ENCODE data around the gene MACROD2. TPM values are rescaled to one million over a fixed set of nuclear protein-coding genes. Genes with fewer than 3 reads are reported as not detected.

The MACROD2 gene
- total RNA-seq, 4 donors from 2014 or later: 1.8 to 4.8 (median 2.9) TPM

GRCh38 chr20:14745830-14746229 lies 750.5 kb downstream of the MACROD2 start:
- Histone ChIP-seq H3K4me3 (no peak overlapping the region), H3K9me3 (no peaks in the 10 kb centered on the region), H3K27me3 (no peaks in the 10 kb centered on the region), H3K27ac (no peak overlapping the region), H3K36me3 (no peaks in the 10 kb centered on the region), H3K4me1 (no peaks in the 10 kb centered on the region)
- intact Hi-C loops (cut with DNase I): no loop called here
- no peak for DNase-seq
- no peak for TF ChIP-seq CTCF (IDR thresholded peaks at IDR 0.05)
- TF ChIP-seq POLR2A (IDR thresholded peaks at IDR 0.05): no peak
- WGBS, 2 donors: 59 to 62% methylated on average over 2 of the region's 2 CpGs

GRCh38 chr20:14751191-14751590 lies 755.9 kb downstream of the MACROD2 start:
- Histone ChIP-seq H3K27me3 (no peaks in the 10 kb centered on the region), H3K9me3 (no peaks in the 10 kb centered on the region), H3K4me1 (no peaks in the 10 kb centered on the region), H3K27ac (no peak overlapping the region), H3K36me3 (no peaks in the 10 kb centered on the region), H3K4me3 (no peak overlapping the region)
- DNase-seq: no peak
- TF ChIP-seq CTCF (IDR thresholded peaks at IDR 0.05) (no peak), POLR2A (IDR thresholded peaks at IDR 0.05) (no peak)
- intact Hi-C loops (cut with DNase I): no loop called here
- WGBS, 2 donors: 91 to 92% methylated on average over 1 of the region's 1 CpG

- H3K27me3 ChIP-seq: no peaks in the 10 kb centered on the region
- intact Hi-C loops (cut with DNase I): no loop called here
- no peak overlapping the region for H3K4me3 ChIP-seq
- no peak for DNase-seq
- H3K9me3 ChIP-seq: no peaks in the 10 kb centered on the region
- TF ChIP-seq POLR2A (IDR thresholded peaks at IDR 0.05): no peak
- TF ChIP-seq CTCF (IDR thresholded peaks at IDR 0.05): no peak
- WGBS, 2 donors: 87 to 95% methylated on average over 8 to 9 of the region's 12 CpGs
- H3K4me1 ChIP-seq: no peaks in the 10 kb centered on the region
- no peaks in the 10 kb centered on the region for H3K36me3 ChIP-seq
- no peak overlapping the region for H3K27ac ChIP-seq
Measured at GRCh38 chr20:14757728-14758127, 762.4 kb downstream of the MACROD2 start.

DNA sequence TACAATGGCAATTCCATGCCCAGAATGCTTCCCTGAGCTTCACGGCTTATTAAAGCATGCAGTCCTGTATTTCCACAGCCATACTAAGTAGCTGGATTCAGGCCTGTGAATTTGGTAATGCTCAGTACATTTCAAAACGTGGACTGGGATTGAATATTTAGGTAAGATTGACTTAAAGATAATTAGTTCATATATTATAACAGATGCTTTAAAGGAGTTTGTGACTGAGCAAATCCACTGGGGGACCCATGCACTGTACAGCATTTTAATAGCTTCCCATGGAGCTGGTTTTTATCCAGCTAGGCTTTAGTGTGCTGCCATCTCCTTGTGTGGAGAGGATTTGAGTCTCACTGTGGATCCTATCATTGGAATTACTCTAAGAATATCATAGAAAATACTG lies 763.0 kb downstream of the MACROD2 start:
- no peak for DNase-seq
- no peak overlapping the region for H3K27ac ChIP-seq
- TF ChIP-seq CTCF (IDR thresholded peaks at IDR 0.05): no peak
- TF ChIP-seq POLR2A (IDR thresholded peaks at IDR 0.05): no peak
- no peak overlapping the region for H3K4me3 ChIP-seq
- H3K4me1 ChIP-seq: no peaks in the 10 kb centered on the region
- intact Hi-C loops (cut with DNase I): no loop called here
- H3K9me3 ChIP-seq: no peaks in the 10 kb centered on the region
- H3K27me3 ChIP-seq: no peaks in the 10 kb centered on the region
- 58 to 73% methylated on average over 2 of the region's 2 CpGs for WGBS, 2 donors
- H3K36me3 ChIP-seq: no peaks in the 10 kb centered on the region

- 74 to 82% methylated on average over 4 of the region's 4 CpGs for WGBS, 2 donors
- TF ChIP-seq CTCF (IDR thresholded peaks at IDR 0.05) (no peak), POLR2A (IDR thresholded peaks at IDR 0.05) (no peak)
- Histone ChIP-seq H3K4me3 (no peak overlapping the region), H3K36me3 (no peaks in the 10 kb centered on the region), H3K27me3 (no peaks in the 10 kb centered on the region), H3K9me3 (no peaks in the 10 kb centered on the region), H3K4me1 (peaks cover 0 to 8% (median 0%) of the 10 kb centered on the region in 3 donors), H3K27ac (no peak overlapping the region)
- intact Hi-C loops (cut with DNase I): no loop called here
- DNase-seq: no peak
Measured at GRCh38 chr20:14759979-14760378, 764.7 kb downstream of the MACROD2 start.
